Fibroblast of lung (primary cell): ENCODE measurements around the gene TOMM20L. TPM values are rescaled to one million over a fixed set of nuclear protein-coding genes. Genes with fewer than 3 reads are reported as not detected.
A peak's percentile ranks its signal among the peaks of the same experiment; 100 is the strongest.

Source experiments
- DNase-seq, 2 donors: peaks; one replicate each; pipeline versions ENCODE4 v3.0.0 to v3.0.0-alpha.2; 2010; ENCODE audit warnings: low read depth in 2 of 2
- H2AFZ ChIP-seq: 2 replicates; pipeline ENCODE4 v1.5.1; 2012; ENCODE audit warnings: low read length, control low read depth, inconsistent platforms
- H3K27ac ChIP-seq: 2 replicates; pipeline ENCODE4 v1.5.1; 2011; ENCODE audit warnings: low read length, control low read depth; ENCODE audit not compliant: insufficient read depth
- H3K27me3 ChIP-seq: 2 replicates; pipeline ENCODE4 v1.5.1; 2011; ENCODE audit warnings: mild to moderate bottlenecking, low read length; ENCODE audit not compliant: control insufficient read depth, insufficient read depth
- H3K36me3 ChIP-seq: 2 replicates; pipeline ENCODE4 v1.5.1; 2011; ENCODE audit warnings: low read length; ENCODE audit not compliant: control insufficient read depth, insufficient read depth
- H3K4me1 ChIP-seq: 2 replicates; pipeline ENCODE4 v1.5.1; 2011; ENCODE audit warnings: low read length; ENCODE audit not compliant: control insufficient read depth, insufficient read depth; ENCODE audit errors: extremely low read depth
- H3K4me2 ChIP-seq: 2 replicates; pipeline ENCODE4 v1.5.1; 2011; ENCODE audit warnings: low read length, control low read depth; ENCODE audit not compliant: insufficient read depth; ENCODE audit errors: extremely low read depth
- H3K4me3 ChIP-seq, 4 experiments: fragments of 200-600 bp in 1 of 4; sonication (generic) in 1 of 4; replicated peaks in 1 of 4; 2 replicates each; pipeline ENCODE4 v1.5.1; 2011 to 2016; ENCODE audit warnings: low read length in 4 of 4, low read depth in 3 of 4, mild to moderate bottlenecking in 3 of 4, control low read depth in 2 of 4, inconsistent platforms in 1 of 4, mixed read lengths in 1 of 4; ENCODE audit not compliant: insufficient read depth in 1 of 4; ENCODE audit errors: control extremely low read depth in 1 of 4
- H3K79me2 ChIP-seq: 2 replicates; pipeline ENCODE4 v1.5.1; 2012; ENCODE audit warnings: mild to moderate bottlenecking, low read length, inconsistent platforms; ENCODE audit not compliant: control insufficient read depth, insufficient read depth
- H3K9ac ChIP-seq: 2 replicates; pipeline ENCODE4 v1.5.1; 2011; ENCODE audit warnings: mild to moderate bottlenecking, low read length, control low read depth; ENCODE audit not compliant: insufficient read depth
- H3K9me3 ChIP-seq: 2 replicates; pipeline ENCODE4 v1.5.1; 2012; ENCODE audit warnings: low read depth, low read length; ENCODE audit not compliant: control insufficient read depth, insufficient read depth
- H4K20me1 ChIP-seq: 2 replicates; pipeline ENCODE4 v1.5.1; 2011; ENCODE audit warnings: low read length; ENCODE audit not compliant: control insufficient read depth, insufficient read depth; ENCODE audit errors: extremely low read depth
- CTCF ChIP-seq, 2 donors: IDR thresholded peaks in 1 of 2; conservative IDR thresholded peaks in 1 of 2; 1 replicate in 1 of 2; 2 replicates in 1 of 2; pipeline ENCODE4 v1.5.1; 2011 to 2012; ENCODE audit warnings: low read length in 2 of 2, control low read depth in 1 of 2, inconsistent platforms in 1 of 2, low read depth in 1 of 2, mild to moderate bottlenecking in 1 of 2
- EZH2 ChIP-seq: IDR thresholded peaks from 2 replicates; pipeline ENCODE4 v1.5.1; 2012; ENCODE audit warnings: low read length, control low read depth, mild to moderate bottlenecking; ENCODE audit errors: missing control alignments
- polyA plus RNA-seq, 2 donors: library from polyadenylated mRNA; depleted of rRNA in 1 of 2; stranded (reverse) in 1 of 2; unstranded in 1 of 2; fragments of >200 nt; gene quantifications; 2 replicates each; pipeline ENCODE4 v1.2.1, GENCODE V29; 2011 to 2012; ENCODE audit warnings: missing spikeins in 1 of 2
- total RNA-seq: library from RNA; depleted of rRNA; stranded (reverse); fragments of >200 nt; gene quantifications from 2 replicates; pipeline ENCODE4 v1.2.1, GENCODE V29; 2014

The TOMM20L gene
- total and polyA plus RNA-seq, 2 donors (not counting 1 experiment from before 2014, with no cell fraction given): not detected

GRCh38 chr14:58427281-58428117, 31.8 kb downstream of the TOMM20L start, which contains the start of the genes KIAA0586 and TIMM9:
Gene KIAA0586, plus strand, starts transcription at chr14:58427719. Its CDS starts 546 bp downstream, at chr14:58428265.
Gene TIMM9, minus strand, starts transcription at chr14:58427531. Its CDS starts 15,586 bp downstream, at chr14:58411945.
- peaks cover 33% of the 10 kb centered on the region for H3K79me2 ChIP-seq
- peak within 1 kb of the TSS; percentile 83 for H3K4me2 ChIP-seq
- H3K27ac ChIP-seq: peak within 1 kb of the TSS; percentile 99
- no peaks in the 10 kb centered on the region for H3K36me3 ChIP-seq
- H3K9me3 ChIP-seq: no peaks in the 10 kb centered on the region
- DNase-seq: peak; percentile 98 to 99
- H4K20me1 ChIP-seq: no peaks in the 10 kb centered on the region
- peak within 1 kb of the TSS; percentile 77 to 97 (median 95) for H3K4me3 ChIP-seq
- peak within 1 kb of the TSS; percentile 100 for H2AFZ ChIP-seq
- no peaks in the 10 kb centered on the region for H3K4me1 ChIP-seq
- no peaks in the 10 kb centered on the region for H3K27me3 ChIP-seq
- TF ChIP-seq CTCF (conservative IDR thresholded peaks at IDR 0.05 in 1 of 2, IDR thresholded peaks at IDR 0.05 in 1 of 2; ENCODE audit: low read depth in 1 of 2, low read length in 2 of 2) (peak in 1 of 2 donors; percentile 0), EZH2 (no peak)
- peak within 1 kb of the TSS; percentile 90 for H3K9ac ChIP-seq

- TF ChIP-seq EZH2 (no peak), CTCF (conservative IDR thresholded peaks at IDR 0.05 in 1 of 2, IDR thresholded peaks at IDR 0.05 in 1 of 2; ENCODE audit: low read depth in 1 of 2, low read length in 2 of 2) (no peak)
- H3K27ac ChIP-seq: peak overlapping the region; percentile 99
- peak overlapping the region; percentile 90 for H3K9ac ChIP-seq
- no peaks in the 10 kb centered on the region for H3K27me3 ChIP-seq
- H3K9me3 ChIP-seq: no peaks in the 10 kb centered on the region
- H3K79me2 ChIP-seq: peaks cover 33% of the 10 kb centered on the region
- no peaks in the 10 kb centered on the region for H3K4me1 ChIP-seq
- H3K4me2 ChIP-seq: peak overlapping the region; percentile 59
- H4K20me1 ChIP-seq: no peaks in the 10 kb centered on the region
- DNase-seq: peak; percentile 62 to 67
- peak overlapping the region; percentile 77 to 97 (median 95) for H3K4me3 ChIP-seq
- no peaks in the 10 kb centered on the region for H3K36me3 ChIP-seq
- H2AFZ ChIP-seq: peak overlapping the region; percentile 44
Observed at GRCh38 chr14:58428118-58428683, 32.5 kb downstream of the TOMM20L start.

GRCh38 chr14:58430156-58430555, 34.4 kb downstream of the TOMM20L start:
- no peak overlapping the region for H3K9ac ChIP-seq
- H4K20me1 ChIP-seq: no peaks in the 10 kb centered on the region
- no peaks in the 10 kb centered on the region for H3K4me1 ChIP-seq
- no peak overlapping the region for H2AFZ ChIP-seq
- H3K36me3 ChIP-seq: no peaks in the 10 kb centered on the region
- H3K27ac ChIP-seq: no peak overlapping the region
- H3K27me3 ChIP-seq: no peaks in the 10 kb centered on the region
- peak; percentile 46 to 75 for DNase-seq
- H3K9me3 ChIP-seq: no peaks in the 10 kb centered on the region
- TF ChIP-seq EZH2 (no peak), CTCF (conservative IDR thresholded peaks at IDR 0.05 in 1 of 2, IDR thresholded peaks at IDR 0.05 in 1 of 2; ENCODE audit: low read depth in 1 of 2, low read length in 2 of 2) (no peak)
- peak overlapping the region; percentile 9 for H3K4me2 ChIP-seq
- no peak overlapping the region for H3K4me3 ChIP-seq
- H3K79me2 ChIP-seq: peaks cover 30% of the 10 kb centered on the region
